GM12878 (cell line): ENCODE data around the gene LRRC75A. TPM values are rescaled to one million over a fixed set of nuclear protein-coding genes. Genes with fewer than 3 reads are reported as not detected.

Experiments
- ATAC-seq: fragments of 200-7000 bp; cut with Tn5 transposase; 3 replicates; pipeline ENCODE4 v1.9.1; 2020; ENCODE audit warnings: mild to moderate bottlenecking, moderate library complexity
- BruUV-seq: library from RNA; stranded (reverse); fragments of 400-500 nt; replicated peaks from 2 replicates; lab custom pipeline; 2021; lab: Mats Ljungman, UMichigan
- CTCF ChIA-PET: fragments of 300-600 bp; sonication (Branson Sonifier 250); formaldehyde crosslinking; extraction: SDS; loops from one replicate; lab custom pipeline; 2021; ENCODE audit warnings: inconsistent platforms; lab: Yijun Ruan, JAX
- POLR2A ChIA-PET: fragments of 350-600 bp; formaldehyde crosslinking; extraction: SDS; loops from one replicate; lab custom pipeline; 2021; ENCODE audit warnings: inconsistent platforms; lab: Charles Lee
- RAD21 ChIA-PET: fragments of 300-600 bp; sonication (Branson Sonifier 250); formaldehyde crosslinking; loops from one replicate; lab custom pipeline; 2023; ENCODE audit warnings: antibody characterized with exemption; ENCODE audit not compliant: unreplicated experiment; lab: Charles Lee
- SMC1A ChIA-PET: fragments of 300-600 bp; sonication (Branson Sonifier 250); formaldehyde crosslinking; loops from one replicate; lab custom pipeline; 2023; ENCODE audit not compliant: unreplicated experiment, uncharacterized antibody; lab: Charles Lee
- DNase-seq: peaks from one replicate; pipeline ENCODE4 v3.0.0-alpha.2; 2011; ENCODE audit warnings: low read depth, low spot score
- FAIRE-seq: peaks from 3 replicates; lab custom pipeline; 2011; peaks lifted over from hg19 to GRCh38; lab: Jason Lieb, UNC
- H2AFZ ChIP-seq: 2 replicates; pipeline ENCODE4 v1.6.0; 2011; ENCODE audit warnings: low read depth, low read length, control low read depth; ENCODE audit not compliant: control insufficient read depth
- H3K27ac ChIP-seq: 2 replicates; pipeline ENCODE4 v1.5.1; 2011; ENCODE audit warnings: control low read depth; ENCODE audit not compliant: control insufficient read depth, insufficient read depth
- H3K27me3 ChIP-seq, 2 experiments: replicated peaks in 1 of 2; 2 replicates each; pipeline versions ENCODE4 v1.6.0 to v1.6.1; 2011; ENCODE audit warnings: low read length in 1 of 2; ENCODE audit not compliant: control insufficient read depth in 2 of 2, insufficient read depth in 2 of 2
- H3K36me3 ChIP-seq, 2 experiments: 2 replicates each; pipeline ENCODE4 v1.5.1; 2011; ENCODE audit warnings: low read length in 1 of 2; ENCODE audit not compliant: control insufficient read depth in 2 of 2, insufficient read depth in 2 of 2
- H3K4me1 ChIP-seq: 2 replicates; pipeline ENCODE4 v1.6.1; 2011; ENCODE audit warnings: mild to moderate bottlenecking, low read length, moderate library complexity, mixed read lengths; ENCODE audit not compliant: control insufficient read depth, insufficient read depth
- H3K4me2 ChIP-seq: 2 replicates; pipeline ENCODE4 v1.6.0; 2011; ENCODE audit warnings: control low read depth; ENCODE audit not compliant: control insufficient read depth, insufficient read depth
- H3K4me3 ChIP-seq: fragments of 200-600 bp; sonication (generic); 2 replicates; pipeline ENCODE4 v1.5.1; 2016
- H3K79me2 ChIP-seq: 2 replicates; pipeline ENCODE4 v1.6.0; 2011; ENCODE audit warnings: low read length; ENCODE audit not compliant: control insufficient read depth, insufficient read depth
- H3K9ac ChIP-seq: 2 replicates; pipeline ENCODE4 v1.8.0; 2011; ENCODE audit warnings: low read length, control low read depth, mixed read lengths; ENCODE audit not compliant: control insufficient read depth, insufficient read depth
- H3K9me3 ChIP-seq: replicated peaks from 3 replicates; pipeline ENCODE4 v1.5.1; 2011; ENCODE audit warnings: mild to moderate bottlenecking, low read length; ENCODE audit not compliant: control insufficient read depth, insufficient read depth
- H4K20me1 ChIP-seq: 2 replicates; pipeline ENCODE4 v1.6.0; 2011; ENCODE audit not compliant: control insufficient read depth, insufficient read depth
- BCL3 ChIP-seq: IDR thresholded peaks from 2 replicates; pipeline ENCODE4 v1.6.1; 2011; ENCODE audit warnings: borderline replicate concordance, low read depth, mild to moderate bottlenecking, moderate library complexity, low read length; ENCODE audit not compliant: insufficient read depth, poor library complexity, severe bottlenecking
- EGR1 ChIP-seq, 2 experiments: IDR thresholded peaks; 1 replicate in 1 of 2; 2 replicates in 1 of 2; pipeline ENCODE4 v1.6.1; 2011 to 2012; ENCODE audit warnings: low read depth in 2 of 2, low read length in 2 of 2, borderline replicate concordance in 1 of 2, mild to moderate bottlenecking in 1 of 2, moderate library complexity in 1 of 2
- GATAD2B ChIP-seq: fragments of 450-650 bp; conservative IDR thresholded peaks from 2 replicates; pipeline ENCODE4 v1.6.1; 2017; ENCODE audit warnings: low read depth, mild to moderate bottlenecking, moderate library complexity
- MTA3 ChIP-seq: IDR thresholded peaks from 2 replicates; pipeline ENCODE4 v1.6.1; 2012; ENCODE audit warnings: low read length, inconsistent platforms, borderline replicate concordance
- NFIC ChIP-seq: IDR thresholded peaks from 2 replicates; pipeline ENCODE4 v1.6.1; 2012; ENCODE audit warnings: low read depth, mild to moderate bottlenecking, inconsistent platforms, low read length, moderate library complexity
- NR2C2 ChIP-seq: IDR thresholded peaks from 2 replicates; pipeline ENCODE4 v1.6.1; 2011; ENCODE audit warnings: borderline replicate concordance, low read depth; ENCODE audit not compliant: control insufficient read depth, insufficient read length
- POLR2A ChIP-seq: IDR thresholded peaks from 2 replicates; pipeline ENCODE4 v1.6.1; 2011; ENCODE audit warnings: low read depth, mild to moderate bottlenecking, low read length
- POLR2AphosphoS2 ChIP-seq: IDR thresholded peaks from 2 replicates; pipeline ENCODE4 v1.6.1; 2011; ENCODE audit warnings: low read depth, mild to moderate bottlenecking, low read length, improper control_type of control experiment, moderate library complexity
- POLR2AphosphoS5 ChIP-seq: IDR thresholded peaks from 2 replicates; pipeline ENCODE4 v1.6.1; 2011; ENCODE audit warnings: mild to moderate bottlenecking, low read length, inconsistent platforms
- POU2F2 ChIP-seq: IDR thresholded peaks from 3 replicates; pipeline ENCODE4 v1.6.1; 2011; ENCODE audit warnings: low read depth, mild to moderate bottlenecking, low read length, borderline replicate concordance
- RB1 ChIP-seq: fragments of 450-650 bp; formaldehyde crosslinking; IDR thresholded peaks from 2 replicates; pipeline ENCODE4 v1.6.1; 2017; ENCODE audit warnings: mild to moderate bottlenecking, borderline replicate concordance
- RELB ChIP-seq: fragments of 450-650 bp; IDR thresholded peaks from 2 replicates; pipeline ENCODE4 v1.6.1; 2017; ENCODE audit warnings: low read depth, mild to moderate bottlenecking, moderate library complexity
- SREBF1 ChIP-seq: IDR thresholded peaks from 2 replicates; pipeline ENCODE4 v1.6.1; 2012; ENCODE audit warnings: mild to moderate bottlenecking, low read length
- ZBED1 ChIP-seq: IDR thresholded peaks from 2 replicates; pipeline ENCODE4 v1.6.1; 2016; ENCODE audit warnings: borderline replicate concordance
- WGBS: methylation state at CpG from one replicate; pipeline ENCODE4 v1.1.6; 2016; ENCODE audit warnings: low lambda C conversion rate; ENCODE audit not compliant: insufficient replicate concordance, insufficient coverage; ENCODE audit errors: missing lambda C conversion rate; 5-methylcytosine and 5-hydroxymethylcytosine counted together
- in situ Hi-C: fragments of 300-500 bp; cut with MboI; formaldehyde crosslinking; loops from 9 replicates; pipeline ENCODE4 v1.14.3; 2018; ENCODE audit warnings: mixed read lengths
- intact Hi-C: fragments of 100-400 bp; cut with micrococcal nuclease; formaldehyde crosslinking; loops from one replicate; pipeline ENCODE4 v1.14.2; 2022; ENCODE audit not compliant: unreplicated experiment
- polyA plus RNA-seq, 11 experiments: library from polyadenylated mRNA; depleted of rRNA in 4 of 11; unstranded in 6 of 11; stranded (reverse) in 5 of 11; fragments of >200 nt; fragmentation: Nextera tagmentation in 4 of 11; fragmentation: Illumina TruSeq in 1 of 11; extraction: Ambion mirVana in 4 of 11; extraction: Trizol in 1 of 11; gene quantifications; 1 replicate in 1 of 11; 2 replicates in 10 of 11; pipeline versions ENCODE4 v1.2.1 to v1.2.3, GENCODE V29; 2011 to 2016; ENCODE audit warnings: inconsistent platforms in 2 of 11, missing spikeins in 2 of 11, low read depth in 1 of 11
- total RNA-seq, 4 experiments: library from RNA; depleted of rRNA in 3 of 4; stranded (reverse); fragments of >200 nt in 3 of 4; fragmentation: Illumina TruSeq in 1 of 4; extraction: Trizol in 1 of 4; gene quantifications; 2 replicates each; pipeline versions ENCODE4 v1.2.1 to v1.2.3, GENCODE V29; 2013 to 2021

Gene LRRC75A
- total and polyA plus RNA-seq, 10 of the 15 experiments (the other 5 are each of a cell fraction or from before 2014, with no cell fraction given) = 0.01 to 1.3 (median 0.09) TPM; not detected in 2

GRCh38 chr17:16442594-16443510 is 49.1 kb downstream of the LRRC75A start:
- POLR2A ChIA-PET = interaction anchor here (1.1 kb wide), 1 partner anchor 23 kb away, joined by 3 read pairs; no protein-coding TSS in a partner anchor
- peaks cover 10% of the 10 kb centered on the region for H3K4me1 ChIP-seq
- in situ Hi-C loops = no loop called here
- H3K9me3 ChIP-seq = no peaks in the 10 kb centered on the region; the same call in 2 of the 3 replicates
- H3K27ac ChIP-seq = peak overlapping the region; percentile 79
- no peak for FAIRE-seq
- peaks cover 26 to 39% of the 10 kb centered on the region in 2 experiments for H3K36me3 ChIP-seq
- no peak overlapping the region for H2AFZ ChIP-seq
- CTCF ChIA-PET = interaction anchor here (0.9 to 4.4 kb wide), 10 partner anchors 8 to 146 kb away, joined by 3 to 35 read pairs (median 12); partner anchors contain the start of gene TRPV2
- BruUV-seq = no TSS peak
- H3K4me3 ChIP-seq = peak overlapping the region; percentile 97
- H4K20me1 ChIP-seq = peaks cover 6% of the 10 kb centered on the region
- intact Hi-C loops = no loop called here
- SMC1A ChIA-PET = interaction anchor here (1.0 to 2.6 kb wide), 4 partner anchors 10 to 79 kb away, joined by 3 to 23 read pairs (median 4); no protein-coding TSS in a partner anchor
- ATAC-seq = no peak
- DNase-seq = no peak
- H3K9ac ChIP-seq = peak overlapping the region; percentile 95
- RAD21 ChIA-PET = interaction anchor here (1.8 to 5.4 kb wide), 2 partner anchors 10 to 26 kb away, joined by 5 to 82 read pairs; partner anchors contain the start of gene TRPV2
- peak overlapping the region; percentile 97 for H3K4me2 ChIP-seq
- H3K79me2 ChIP-seq = peaks cover 55% of the 10 kb centered on the region
- 41% methylated on average over 7 of the region's 7 CpGs for WGBS
- no peaks in the 10 kb centered on the region for H3K27me3 ChIP-seq
- TF ChIP-seq MTA3 = peak; percentile 44; the same call in 1 of the 2 replicates
- TF ChIP-seq RELB = no peak
- TF ChIP-seq EGR1 (IDR thresholded peaks at IDR 0.05; ENCODE audit: borderline replicate concordance in 1 of 2, low read depth in 2 of 2, low read length in 2 of 2) = peak in 1 of 2 experiments; percentile 5; a peak in 1 of 3 replicates
- peak; percentile 32; the same call in 1 of the 2 replicates for TF ChIP-seq NFIC
- 0 out of 2 replicates have a peak, but pooled peaks have one; percentile 16 for TF ChIP-seq POLR2AphosphoS5
- peak; percentile 18 for TF ChIP-seq BCL3
- TF ChIP-seq POLR2A = peak; percentile 53; the same call in 1 of the 2 replicates
- no peak for TF ChIP-seq RB1
- 0 out of 2 replicates have a peak, but pooled peaks have one; percentile 32 for TF ChIP-seq ZBED1
- TF ChIP-seq SREBF1 = no peak
- TF ChIP-seq POLR2AphosphoS2 = peak; percentile 48; the same call in 1 of the 2 replicates
- TF ChIP-seq NR2C2 = no peak
- TF ChIP-seq POU2F2 = 0 out of 3 replicates have a peak, but pooled peaks have one; percentile 20
- no peak for TF ChIP-seq GATAD2B
